A549 (cell line): ENCODE results near the gene LPO.

Experiments
- HOXB13 ChIP-seq: fragments of 250-450 bp; sonication (Bioruptor Pico); IDR thresholded peaks from 2 replicates; pipeline ENCODE4 v1.5.0; 2020; ENCODE audit warnings: low read depth, mild to moderate bottlenecking, moderate library complexity
- JUNB ChIP-seq: fragments of >200 bp; sonication (Bioruptor Twin); formaldehyde crosslinking; IDR thresholded peaks from 2 replicates; pipeline ENCODE4 v1.6.1; 2016
- POLR2A ChIP-seq: IDR thresholded peaks from 2 replicates; pipeline ENCODE4 v1.6.1; 2012; ENCODE audit warnings: mild to moderate bottlenecking, low read length
- POLR2AphosphoS2 ChIP-seq: conservative IDR thresholded peaks from 2 replicates; pipeline ENCODE4 v1.6.1; 2012; ENCODE audit warnings: low read length, improper control_type of control experiment, inconsistent platforms
- REST ChIP-seq: fragments of 200-600 bp; sonication (generic); IDR thresholded peaks from 2 replicates; pipeline ENCODE4 v1.6.1; 2016; ENCODE audit warnings: antibody characterized with exemption, mild to moderate bottlenecking, moderate library complexity
- SMC3 ChIP-seq: fragments of >200 bp; sonication (Bioruptor Twin); formaldehyde crosslinking; IDR thresholded peaks from 3 replicates; pipeline ENCODE4 v1.6.1; 2018; ENCODE audit warnings: inconsistent platforms
- ZFP36 ChIP-seq: fragments of 450-650 bp; IDR thresholded peaks from 2 replicates; pipeline ENCODE4 v1.6.1; 2014; ENCODE audit warnings: borderline replicate concordance; ENCODE audit not compliant: partially characterized antibody
- TF ChIP-seq, protein P1 (sequence below): fragments of >200 bp; sonication (Bioruptor Twin); formaldehyde crosslinking; IDR thresholded peaks from 3 replicates; pipeline ENCODE4 v1.5.1; 2016
- TF ChIP-seq, protein P2 (sequence below): IDR thresholded peaks from 2 replicates; pipeline ENCODE4 v1.6.1; 2012

GRCh38 chr17:58208344-58208743, 30.0 kb upstream of the LPO start:
- TF ChIP-seq POLR2AphosphoS2 = no peak
- TF ChIP-seq, protein P1, sequence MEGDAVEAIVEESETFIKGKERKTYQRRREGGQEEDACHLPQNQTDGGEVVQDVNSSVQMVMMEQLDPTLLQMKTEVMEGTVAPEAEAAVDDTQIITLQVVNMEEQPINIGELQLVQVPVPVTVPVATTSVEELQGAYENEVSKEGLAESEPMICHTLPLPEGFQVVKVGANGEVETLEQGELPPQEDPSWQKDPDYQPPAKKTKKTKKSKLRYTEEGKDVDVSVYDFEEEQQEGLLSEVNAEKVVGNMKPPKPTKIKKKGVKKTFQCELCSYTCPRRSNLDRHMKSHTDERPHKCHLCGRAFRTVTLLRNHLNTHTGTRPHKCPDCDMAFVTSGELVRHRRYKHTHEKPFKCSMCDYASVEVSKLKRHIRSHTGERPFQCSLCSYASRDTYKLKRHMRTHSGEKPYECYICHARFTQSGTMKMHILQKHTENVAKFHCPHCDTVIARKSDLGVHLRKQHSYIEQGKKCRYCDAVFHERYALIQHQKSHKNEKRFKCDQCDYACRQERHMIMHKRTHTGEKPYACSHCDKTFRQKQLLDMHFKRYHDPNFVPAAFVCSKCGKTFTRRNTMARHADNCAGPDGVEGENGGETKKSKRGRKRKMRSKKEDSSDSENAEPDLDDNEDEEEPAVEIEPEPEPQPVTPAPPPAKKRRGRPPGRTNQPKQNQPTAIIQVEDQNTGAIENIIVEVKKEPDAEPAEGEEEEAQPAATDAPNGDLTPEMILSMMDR = no peak
- TF ChIP-seq JUNB = no peak
- TF ChIP-seq HOXB13 (CRISPR knock-in tag) = no peak
- TF ChIP-seq, protein P2, sequence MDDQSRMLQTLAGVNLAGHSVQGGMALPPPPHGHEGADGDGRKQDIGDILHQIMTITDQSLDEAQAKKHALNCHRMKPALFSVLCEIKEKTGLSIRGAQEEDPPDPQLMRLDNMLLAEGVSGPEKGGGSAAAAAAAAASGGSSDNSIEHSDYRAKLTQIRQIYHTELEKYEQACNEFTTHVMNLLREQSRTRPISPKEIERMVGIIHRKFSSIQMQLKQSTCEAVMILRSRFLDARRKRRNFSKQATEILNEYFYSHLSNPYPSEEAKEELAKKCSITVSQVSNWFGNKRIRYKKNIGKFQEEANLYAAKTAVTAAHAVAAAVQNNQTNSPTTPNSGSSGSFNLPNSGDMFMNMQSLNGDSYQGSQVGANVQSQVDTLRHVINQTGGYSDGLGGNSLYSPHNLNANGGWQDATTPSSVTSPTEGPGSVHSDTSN = no peak
- no peak for TF ChIP-seq REST
- TF ChIP-seq ZFP36 = no peak
- TF ChIP-seq SMC3 = no peak
- no peak for TF ChIP-seq POLR2A
